Amniotic stem cell (primary cell): Measurements from ENCODE around the gene NIFK.
A peak's percentile ranks its signal among the peaks of the same experiment; 100 is the strongest.
"Not testable (repeated sequence)": the region's sequence is repeated elsewhere in the genome, so short reads cannot be mapped to it uniquely, and the experiment has no call there.

Experiments
- DNase-seq: peaks from one replicate; lab custom pipeline; 2025; lab: John Stamatoyannopoulos, UW

Gene NIFK

GRCh38 chr2:121734544-121734943 lies 2.1 kb downstream of the NIFK start:
- not testable (repeated sequence) for DNase-seq

GRCh38 chr2:121731366-121731765 lies 5.3 kb downstream of the NIFK start:
- no peak for DNase-seq

GRCh38 chr2:121727950-121728349 lies 8.7 kb downstream of the NIFK start:
- no peak for DNase-seq

- DNase-seq = no peak
Measured at GRCh38 chr2:121727332-121727731, 9.3 kb downstream of the NIFK start.

- DNase-seq = no peak
Measured at GRCh38 chr2:121723316-121723715, 13.4 kb downstream of the NIFK start.

GRCh38 chr2:121722479-121722878 lies 14.2 kb downstream of the NIFK start:
- DNase-seq = no peak

GRCh38 chr2:121721926-121722325 lies 14.7 kb downstream of the NIFK start:
- peak; percentile 49 for DNase-seq

- no peak for DNase-seq
Measured at GRCh38 chr2:121717529-121717928, 19.1 kb downstream of the NIFK start.

GRCh38 chr2:121716126-121716525 lies 20.5 kb downstream of the NIFK start:
- DNase-seq = no peak

GRCh38 chr2:121711481-121711880 lies 25.2 kb downstream of the NIFK start:
- not testable (repeated sequence) for DNase-seq

GRCh38 chr2:121710470-121711170 lies 26.1 kb downstream of the NIFK start:
- no peak for DNase-seq

- DNase-seq = no peak
Measured at GRCh38 chr2:121709776-121710469, 26.8 kb downstream of the NIFK start.

GRCh38 chr2:121707920-121708361 lies 28.7 kb downstream of the NIFK start:
- no peak for DNase-seq

- no peak for DNase-seq
Measured at GRCh38 chr2:121707344-121707919, 29.2 kb downstream of the NIFK start.

- DNase-seq = no peak
Measured at GRCh38 chr2:121705958-121706357, 30.7 kb downstream of the NIFK start.

GRCh38 chr2:121705390-121705789 lies 31.3 kb downstream of the NIFK start:
- DNase-seq = no peak

GRCh38 chr2:121701761-121702160 lies 34.9 kb downstream of the NIFK start:
- not testable (repeated sequence) for DNase-seq

GRCh38 chr2:121699421-121700333 lies 37.0 kb downstream of the NIFK start:
- peak; percentile 50 for DNase-seq

- no peak for DNase-seq
Measured at GRCh38 chr2:121698318-121698930, 38.3 kb downstream of the NIFK start.

GRCh38 chr2:121697108-121697631 lies 39.5 kb downstream of the NIFK start:
- DNase-seq = no peak

GRCh38 chr2:121696410-121696930 lies 40.2 kb downstream of the NIFK start:
- no peak for DNase-seq
